Fibroblast of skin of right quadriceps (primary cell): ENCODE measurements around the gene SCAMP1.
A peak's percentile ranks its signal among the peaks of the same experiment; 100 is the strongest.
"Not testable (repeated sequence)": the region's sequence is repeated elsewhere in the genome, so short reads cannot be mapped to it uniquely, and the experiment has no call there.

ENCODE experiments used
- DNase-seq: peaks from one replicate; pipeline ENCODE4 v3.0.0-alpha.2; 2013

Gene SCAMP1

DNA sequence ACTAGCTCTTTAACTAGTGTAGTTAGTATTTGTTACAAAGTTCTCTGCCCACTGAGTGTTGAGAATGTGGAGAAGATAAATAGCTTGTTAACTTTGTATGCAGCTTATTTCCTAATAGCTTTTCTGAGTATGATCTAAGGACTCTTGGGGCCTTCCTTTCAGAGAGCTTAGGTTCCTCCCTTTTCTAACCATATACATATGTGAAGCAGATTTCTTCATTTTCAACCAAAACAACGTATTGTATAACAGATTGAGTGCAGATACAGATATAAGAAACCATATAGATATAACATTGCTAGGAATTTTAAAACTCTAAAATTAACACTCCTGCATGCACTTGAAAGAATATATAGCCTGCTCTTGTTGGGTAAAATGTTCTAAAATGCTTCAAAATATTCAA, 70.4 kb downstream of the SCAMP1 start:
- DNase-seq: no peak

DNA sequence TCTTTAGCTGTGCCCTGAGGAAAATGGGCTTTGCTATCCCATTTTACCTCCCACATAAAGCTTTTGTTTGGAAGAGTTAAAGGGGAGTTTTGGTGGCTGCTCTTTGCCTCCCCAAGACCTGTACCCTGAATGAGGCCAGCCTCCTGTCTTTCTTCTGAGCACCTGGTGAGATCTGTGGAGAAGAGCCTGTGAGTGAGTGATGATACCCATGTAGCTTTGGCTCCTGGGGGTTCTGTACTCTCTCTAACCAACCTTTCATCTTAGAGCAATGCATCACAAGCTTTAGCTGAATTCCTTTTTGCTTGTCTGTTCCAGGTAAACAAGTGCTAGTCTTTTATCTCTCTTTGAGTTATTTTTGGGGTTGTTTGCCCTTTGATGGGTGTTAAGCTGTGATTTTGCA, 73.6 kb downstream of the SCAMP1 start:
- DNase-seq: no peak

DNA sequence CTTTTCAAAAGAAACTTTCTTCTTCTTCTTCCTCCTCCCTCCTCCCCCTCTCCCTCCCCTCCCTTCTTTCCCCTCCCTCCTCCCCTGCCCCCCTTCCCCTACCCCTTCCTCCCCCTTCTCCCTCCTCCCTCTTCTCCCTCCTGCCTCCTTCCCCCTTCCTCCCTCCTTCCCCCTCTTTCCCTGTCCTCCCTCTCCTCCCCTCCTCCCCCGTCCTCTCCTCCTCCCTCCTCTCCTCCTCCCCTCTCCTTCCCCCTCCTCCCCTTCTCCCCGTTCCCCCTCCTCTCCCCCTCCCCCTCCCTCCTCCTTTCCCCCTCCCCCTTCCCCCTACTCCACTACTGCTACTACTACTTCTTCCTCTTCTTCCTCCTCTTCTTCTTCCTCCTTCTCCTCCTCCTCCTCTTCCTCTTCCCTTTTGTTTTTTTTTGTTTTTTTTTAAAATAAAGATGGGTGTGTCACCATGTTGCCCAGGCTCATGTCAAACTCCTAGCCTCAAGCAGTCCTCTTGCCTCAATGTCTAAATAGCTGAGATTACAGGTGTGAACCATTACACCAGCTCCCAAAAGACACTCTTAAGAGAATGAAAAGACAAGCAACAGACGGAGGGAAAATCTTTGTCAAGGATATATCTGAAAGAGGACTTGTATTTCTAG, 87.5 kb downstream of the SCAMP1 start:
- DNase-seq: no peak

DNA sequence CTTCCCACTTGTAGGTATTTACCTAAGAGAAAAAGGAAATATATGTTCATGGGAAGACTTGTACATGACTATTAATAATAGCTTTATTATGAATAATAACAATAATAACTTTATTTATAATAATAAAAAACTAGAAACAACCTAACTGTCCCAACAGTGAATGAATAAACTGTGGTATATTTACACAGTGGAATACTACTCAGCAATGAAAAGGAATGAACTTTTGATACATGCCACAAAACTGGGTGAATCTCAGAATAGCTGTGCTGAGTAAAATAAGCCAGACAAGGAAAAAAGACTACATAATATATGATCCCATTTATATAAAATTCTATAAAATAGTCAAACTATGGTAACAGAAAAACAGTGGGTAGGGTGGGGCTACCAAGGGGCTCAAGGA, 88.7 kb downstream of the SCAMP1 start:
- DNase-seq: no peak

DNA sequence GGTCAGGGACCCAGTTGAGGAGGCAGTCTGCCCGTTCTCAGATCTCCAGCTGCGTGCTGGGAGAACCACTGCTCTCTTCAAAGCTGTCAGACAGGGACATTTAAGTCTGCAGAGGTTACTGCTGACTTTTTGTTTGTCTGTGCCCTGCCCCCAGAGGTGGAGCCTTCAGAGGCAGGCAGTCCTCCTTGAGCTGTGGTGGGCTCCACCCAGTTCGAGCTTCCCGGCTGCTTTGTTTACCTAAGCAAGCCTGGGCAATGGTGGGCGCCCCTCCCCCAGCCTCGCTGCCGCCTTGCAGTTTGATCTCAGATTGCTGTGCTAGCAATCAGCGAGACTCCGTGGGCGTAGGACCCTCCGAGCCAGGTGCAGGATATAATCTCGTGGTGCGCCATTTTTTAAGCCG, 97.1 kb downstream of the SCAMP1 start:
- not testable (repeated sequence) for DNase-seq

DNA sequence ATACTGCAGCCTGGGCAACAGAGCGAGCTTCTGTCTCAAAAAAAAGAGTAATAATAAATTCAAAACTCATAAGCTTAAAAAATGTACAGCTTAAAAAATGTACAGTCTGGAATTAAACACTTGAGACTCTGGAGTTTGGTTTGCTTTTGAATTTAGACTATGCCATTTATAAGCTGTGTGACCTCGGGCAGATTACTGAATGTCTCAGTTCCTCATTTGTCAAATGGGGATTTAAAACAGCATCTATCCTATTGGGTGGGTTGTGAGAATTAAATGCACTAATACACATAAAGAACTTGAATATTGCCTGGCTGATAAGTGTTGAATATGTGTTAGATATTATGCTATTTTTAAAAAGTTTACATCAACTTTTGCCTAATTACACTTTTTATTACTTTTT, 98.4 kb downstream of the SCAMP1 start:
- no peak for DNase-seq

DNA sequence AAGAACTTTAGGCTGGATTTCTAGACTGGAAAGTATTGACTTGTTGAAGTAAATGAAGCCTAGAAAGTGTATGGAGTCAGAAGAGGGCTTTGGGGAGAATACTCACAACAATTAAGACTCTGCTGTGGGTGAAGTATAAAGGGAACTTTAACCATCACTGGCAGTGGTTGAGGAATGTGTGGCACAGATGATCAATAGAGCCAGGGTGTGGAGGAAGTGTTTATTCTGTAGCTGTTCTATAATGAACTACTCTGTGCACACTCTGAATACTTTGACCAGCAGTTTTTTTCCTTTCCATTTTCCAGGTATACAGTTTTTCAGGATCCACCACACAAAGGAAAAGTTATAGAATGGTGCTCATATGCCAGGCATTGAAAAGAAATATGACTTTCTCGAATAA, 106.7 kb downstream of the SCAMP1 start:
- DNase-seq: no peak

DNA sequence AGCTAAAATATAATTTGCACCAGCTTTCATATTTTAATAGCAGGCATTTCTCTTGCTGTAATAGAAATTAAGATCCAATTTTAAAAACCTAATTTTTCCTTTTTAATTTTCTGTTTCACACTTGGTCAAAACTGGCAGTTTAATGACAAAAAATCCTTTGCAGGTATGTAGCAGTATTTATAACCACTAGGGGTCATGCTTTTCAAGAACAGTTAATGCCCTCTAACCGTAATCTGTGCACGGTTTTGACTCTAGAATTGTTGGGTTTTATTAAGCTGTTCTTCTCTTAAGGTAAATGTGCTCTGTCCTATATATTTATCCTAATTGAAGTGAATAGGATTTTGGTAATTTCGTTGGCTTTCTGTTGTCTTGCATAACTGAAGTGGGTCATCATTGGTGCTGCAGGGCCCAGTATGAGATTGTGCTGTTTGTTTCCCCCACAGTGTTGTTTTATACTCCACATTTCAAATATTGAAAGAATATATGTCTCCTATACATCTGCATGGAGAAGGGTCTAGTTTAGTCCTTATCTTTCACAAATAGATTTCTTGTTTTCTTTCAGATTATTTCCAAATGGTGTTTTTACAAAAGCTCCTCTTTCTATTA, 107.4 kb downstream of the SCAMP1 start:
- DNase-seq: peak; percentile 53

DNA sequence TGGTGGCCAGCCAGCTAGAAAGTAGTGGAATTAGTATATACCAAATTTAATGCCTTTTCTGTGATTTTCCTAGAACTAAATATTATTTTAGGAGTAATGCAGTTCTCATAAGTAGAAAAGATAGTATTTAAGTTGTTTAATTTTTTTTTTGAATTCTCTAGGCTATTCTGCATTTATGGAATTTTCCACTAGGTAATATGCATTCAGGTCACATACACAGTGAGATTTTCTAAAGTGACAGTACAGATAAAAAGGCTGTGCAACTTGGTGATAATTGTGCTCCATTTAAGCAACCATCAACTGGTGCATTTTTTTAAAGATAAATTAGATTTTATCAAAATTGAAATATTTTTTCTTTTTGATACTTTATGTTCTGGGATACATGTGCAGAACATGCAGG, 111.5 kb downstream of the SCAMP1 start:
- DNase-seq: no peak

DNA sequence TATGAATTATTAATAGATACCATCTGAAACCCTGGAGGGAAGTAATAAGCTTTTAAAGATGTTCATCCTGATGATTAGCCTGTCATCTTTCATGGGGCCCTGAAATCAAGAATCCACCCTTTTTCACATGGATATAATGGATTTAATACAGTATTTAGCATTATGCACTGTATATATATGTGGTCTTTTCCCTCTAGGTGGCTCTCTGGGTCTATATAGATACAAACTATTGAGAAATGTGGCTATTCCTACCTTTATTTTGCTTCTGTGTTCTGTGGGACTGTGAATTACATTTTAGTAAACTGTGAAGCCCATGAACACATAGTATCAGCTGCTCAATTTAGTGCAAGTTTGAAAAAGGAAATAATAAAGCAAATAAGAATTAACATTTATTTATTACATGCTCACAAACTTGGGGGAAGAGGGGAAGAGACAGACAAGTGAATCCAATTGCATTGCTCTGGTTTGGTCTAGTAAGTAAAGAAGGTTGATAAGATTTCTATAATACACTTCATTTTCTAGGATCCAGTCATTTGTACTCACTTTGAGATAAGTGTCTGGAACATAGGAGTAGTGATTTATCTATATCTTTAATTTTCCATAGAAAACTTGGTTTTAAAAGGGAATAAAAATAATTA, 112.2 kb downstream of the SCAMP1 start:
- DNase-seq: peak; percentile 13

DNA sequence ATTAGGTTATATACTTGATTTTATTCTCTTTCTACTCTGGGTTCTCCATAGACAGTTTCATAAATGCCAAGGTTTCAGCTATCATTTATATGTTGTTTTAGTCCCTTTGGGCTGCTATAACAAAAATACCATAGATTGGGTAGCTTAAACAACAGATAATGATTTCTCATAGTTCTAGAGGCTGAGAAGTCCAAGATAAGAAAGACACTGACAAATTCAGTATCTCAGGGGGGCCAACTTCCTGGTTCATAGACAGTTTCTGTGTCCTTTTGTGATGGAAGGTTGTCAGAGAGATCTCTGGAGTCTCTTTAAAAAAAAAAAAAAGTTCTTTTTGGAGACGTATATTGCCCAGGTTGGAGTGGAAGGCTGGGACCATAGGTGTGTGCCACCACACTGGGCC, 113.3 kb downstream of the SCAMP1 start:
- no peak for DNase-seq

DNA sequence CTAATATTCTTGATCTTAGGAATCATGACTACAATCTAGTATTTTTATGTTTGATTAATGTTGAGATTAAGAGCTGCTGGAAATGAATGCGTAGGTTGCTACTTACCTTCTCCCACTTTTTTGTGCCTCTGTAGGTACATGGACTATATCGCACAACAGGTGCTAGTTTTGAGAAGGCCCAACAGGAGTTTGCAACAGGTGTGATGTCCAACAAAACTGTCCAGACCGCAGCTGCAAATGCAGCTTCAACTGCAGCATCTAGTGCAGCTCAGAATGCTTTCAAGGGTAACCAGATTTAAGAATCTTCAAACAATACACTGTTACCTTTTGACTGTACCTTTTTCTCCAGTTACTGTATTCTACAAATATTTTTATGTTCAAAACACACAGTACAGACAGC, 115.0 kb downstream of the SCAMP1 start:
- no peak for DNase-seq

DNA sequence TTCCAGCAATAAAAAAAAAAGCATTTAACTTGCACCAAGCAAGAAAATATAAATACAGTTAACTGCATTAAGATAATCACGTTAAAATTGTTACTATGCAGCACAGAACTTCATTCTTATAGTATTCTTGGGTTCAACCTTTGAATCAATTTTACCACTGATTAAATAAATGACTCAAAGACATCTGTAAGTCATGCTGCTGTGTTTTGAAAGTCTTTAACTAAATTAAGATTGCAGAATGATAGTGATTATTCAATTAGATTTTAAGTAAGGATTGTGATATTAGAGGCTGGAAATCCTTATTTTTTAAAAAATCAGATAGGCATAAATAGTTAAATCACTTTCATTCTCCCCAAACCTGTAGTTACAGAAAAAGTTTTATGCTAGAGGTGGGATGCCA, 116.4 kb downstream of the SCAMP1 start:
- DNase-seq: no peak

DNA sequence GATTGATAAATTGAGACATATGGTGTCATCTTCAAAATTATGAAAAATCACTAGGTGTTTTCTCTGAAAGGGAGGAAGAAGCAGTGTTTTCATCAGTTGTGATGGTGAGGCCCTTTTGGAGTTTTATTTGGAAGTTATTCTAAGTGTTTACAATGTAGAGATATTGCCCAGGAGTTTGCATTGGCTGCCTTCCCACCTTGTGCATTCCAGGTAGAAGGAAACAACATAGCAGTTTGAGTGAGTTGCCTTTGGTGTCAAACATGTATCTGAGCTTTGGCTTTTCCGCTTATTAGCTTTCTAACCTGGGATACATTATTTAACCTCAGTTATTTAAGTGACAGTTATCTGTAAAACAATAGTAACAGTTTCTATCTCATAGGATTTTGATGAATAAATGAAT, 122.5 kb downstream of the SCAMP1 start:
- DNase-seq: no peak

DNA sequence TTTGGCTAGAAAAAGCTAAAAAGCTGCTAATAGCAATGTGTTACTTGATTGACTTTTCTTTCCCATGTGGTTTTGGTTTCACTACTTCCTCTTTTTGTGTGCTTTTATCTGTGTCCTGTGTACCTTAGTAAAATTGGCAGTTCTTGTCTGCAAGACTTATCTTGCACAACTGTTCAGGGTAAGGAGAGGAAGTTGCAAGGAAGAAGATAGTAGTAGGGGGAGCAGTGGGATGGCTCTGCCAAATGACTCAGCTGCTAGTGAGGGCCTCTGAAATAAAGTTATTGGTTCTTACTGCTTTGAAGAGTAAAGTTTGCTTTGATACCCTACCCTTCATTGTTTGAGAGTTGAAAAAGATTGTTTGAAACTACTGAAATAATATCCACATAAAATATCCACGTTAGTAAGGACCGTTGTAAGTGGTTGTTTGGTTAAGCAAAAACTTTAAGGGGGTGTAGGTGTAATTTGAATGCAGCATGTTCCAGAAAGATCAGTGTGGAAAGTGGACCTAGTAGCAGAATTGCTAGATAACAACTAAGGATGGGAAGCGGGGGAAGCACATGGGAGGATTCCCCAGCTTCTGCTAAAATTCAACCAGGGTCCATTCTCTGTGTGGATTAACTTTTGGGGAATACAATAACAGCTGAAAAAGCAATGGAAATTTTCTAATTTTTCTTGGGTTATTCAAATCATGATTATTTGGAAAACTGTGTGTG, 123.5 kb downstream of the SCAMP1 start:
- peak; percentile 49 for DNase-seq

DNA sequence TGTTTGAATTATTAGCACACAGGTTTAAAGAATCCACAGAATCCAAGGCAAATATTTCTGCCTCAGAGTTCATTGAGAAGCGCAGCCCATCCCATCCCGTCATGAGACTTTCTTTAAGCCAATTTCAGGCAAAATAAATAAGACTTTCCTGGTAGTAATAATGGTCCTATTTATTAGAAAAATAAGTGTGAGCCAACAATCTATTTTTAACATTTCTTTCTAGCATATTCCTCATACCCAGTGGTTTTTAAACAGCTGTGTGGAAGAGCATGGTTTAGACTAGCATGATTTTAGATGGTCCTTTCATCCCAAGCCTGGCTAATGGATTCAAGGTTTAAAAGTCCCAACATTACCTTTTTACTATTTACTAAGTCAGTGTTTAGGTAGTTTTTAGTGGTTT, 125.8 kb downstream of the SCAMP1 start:
- no peak for DNase-seq

DNA sequence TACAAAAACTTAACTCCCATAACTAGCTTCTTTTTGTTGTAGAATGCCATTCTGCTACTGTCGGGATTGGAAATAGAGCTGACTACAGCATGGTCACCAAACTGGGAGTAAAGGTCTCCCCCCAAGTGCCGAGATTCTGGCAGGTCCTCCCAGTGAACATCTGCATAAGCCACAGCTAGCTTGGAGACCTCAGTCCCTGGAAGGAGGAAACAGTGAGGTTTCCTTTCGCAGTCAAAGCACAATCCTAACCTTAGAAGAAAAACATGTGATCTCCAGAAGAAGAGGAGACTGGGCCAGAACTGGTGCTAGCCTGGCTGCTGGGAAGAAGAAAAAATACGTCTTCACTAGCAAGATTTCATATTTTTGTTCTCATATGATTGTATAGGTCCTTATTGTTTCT, 127.4 kb downstream of the SCAMP1 start:
- no peak for DNase-seq

DNA sequence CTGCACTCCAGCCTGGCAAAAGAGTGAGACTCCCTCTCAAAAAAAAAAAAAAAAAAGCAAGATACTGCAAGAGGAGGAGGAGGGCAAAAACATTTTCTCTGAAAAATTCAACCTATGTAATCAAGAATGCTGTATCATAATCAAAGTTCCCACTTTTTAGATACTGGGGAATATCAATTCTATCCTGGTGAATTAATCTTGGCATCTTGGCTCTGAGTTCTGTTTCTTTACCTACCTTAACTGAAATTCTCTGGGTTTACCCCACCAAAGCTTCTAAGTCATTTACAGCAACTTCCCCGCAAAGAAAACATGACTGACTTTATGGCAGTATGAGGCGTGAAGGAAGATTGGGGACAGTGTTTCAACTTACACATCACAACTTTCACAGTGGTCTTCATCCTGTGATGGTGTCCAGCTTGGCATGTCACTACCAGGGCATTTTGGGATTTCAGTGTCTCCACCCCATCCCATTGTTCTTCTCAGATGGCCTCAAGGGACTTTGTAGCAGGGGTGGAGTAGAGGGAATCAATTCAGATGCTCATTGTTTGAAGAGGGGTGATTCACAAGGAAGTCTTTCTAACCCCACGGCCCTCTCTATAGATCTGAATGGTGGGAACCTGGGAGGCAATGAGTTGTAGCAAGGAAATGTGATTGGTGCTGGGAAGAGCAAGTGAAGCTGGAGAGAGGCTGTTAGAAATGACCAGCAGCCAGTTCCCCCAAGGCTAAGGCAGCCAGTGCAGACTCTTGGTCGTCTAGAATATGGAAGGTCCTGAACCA, 130.5 kb downstream of the SCAMP1 start:
- no peak for DNase-seq

DNA sequence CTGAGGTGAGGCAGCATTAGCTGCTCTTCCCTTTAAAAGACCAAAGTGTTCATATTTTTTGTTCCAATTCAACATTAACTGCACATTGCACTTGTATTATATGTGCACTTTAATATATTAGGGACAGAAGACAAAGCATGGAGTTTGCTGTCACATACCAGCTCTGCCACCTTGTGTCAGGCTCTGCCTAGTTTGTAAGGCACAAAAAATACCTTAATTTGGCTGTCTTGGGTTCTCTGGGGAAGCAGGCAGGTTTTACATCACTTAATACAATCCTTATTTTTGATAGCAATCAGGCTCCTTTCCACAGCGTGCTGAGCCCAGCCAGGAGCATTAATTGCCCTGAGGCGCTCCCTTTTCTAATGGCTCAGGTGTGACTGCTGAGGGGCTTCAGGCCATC, 131.8 kb downstream of the SCAMP1 start:
- no peak for DNase-seq

DNA sequence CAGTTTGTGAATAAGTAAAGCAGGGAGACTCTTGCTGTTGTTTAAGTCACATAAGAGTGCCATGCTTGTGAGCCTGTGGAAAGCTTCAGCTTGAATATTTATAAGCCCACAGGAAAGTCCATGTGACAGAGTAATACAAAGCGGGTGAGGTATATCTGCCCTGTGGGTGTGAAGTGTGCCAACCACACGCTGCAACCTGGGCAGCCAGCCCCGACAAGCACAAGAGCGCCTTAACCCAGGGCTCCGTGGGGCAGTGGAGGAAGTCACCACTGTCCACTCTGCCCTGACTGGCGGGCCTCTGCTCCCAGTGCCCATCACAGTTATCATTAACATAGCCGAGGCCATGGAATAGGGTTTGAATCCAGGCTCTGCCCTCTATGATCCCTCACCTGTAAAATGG, 132.2 kb downstream of the SCAMP1 start:
- DNase-seq: no peak

DNA sequence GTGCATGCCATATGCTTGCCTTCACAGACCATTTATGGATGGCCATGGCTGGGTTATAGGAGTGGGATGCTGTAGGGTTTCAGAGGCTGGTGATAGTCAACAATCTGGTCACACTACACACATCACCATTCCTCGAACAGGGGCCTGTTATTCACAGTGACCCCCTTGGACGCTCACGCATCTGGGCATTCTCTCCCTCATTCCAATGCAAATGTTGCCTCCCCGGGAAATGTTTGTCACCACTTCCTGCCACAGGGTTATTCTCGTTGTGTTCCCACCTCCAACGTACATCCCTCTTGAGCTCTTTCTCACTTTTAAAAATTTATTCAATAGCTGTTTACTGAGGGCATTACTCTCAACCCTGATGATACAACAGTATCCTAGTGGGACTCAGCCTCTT, 135.4 kb downstream of the SCAMP1 start:
- no peak for DNase-seq

DNA sequence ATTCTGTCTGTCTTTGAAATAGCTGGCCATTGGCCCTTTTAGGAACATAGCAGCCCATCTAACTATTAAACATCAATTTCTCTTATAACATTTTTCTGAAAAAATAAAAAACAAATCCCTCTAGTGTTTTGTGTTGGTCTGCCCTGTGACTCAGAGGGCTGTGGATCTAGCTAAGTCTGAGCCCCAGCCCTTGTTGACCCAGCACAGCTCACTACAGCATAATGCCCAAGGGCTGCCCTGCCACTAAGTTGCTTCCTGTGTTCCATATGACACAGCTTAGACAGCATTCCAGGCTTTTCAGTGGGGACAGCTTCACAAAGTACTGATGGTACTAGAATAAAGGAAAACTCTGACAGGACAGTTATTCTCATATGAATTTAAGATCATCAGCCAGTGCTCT, 136.0 kb downstream of the SCAMP1 start:
- no peak for DNase-seq
